ENCODE measurements around the gene KRT12. TPM values are rescaled to one million over a fixed set of nuclear protein-coding genes. Genes with fewer than 3 reads are reported as not detected.

The KRT12 gene
- total RNA-seq = not detected in 2 replicates

GRCh38 chr17:40866838-40867237 lies at the start of gene KRT12:
Gene KRT12, minus strand, starts transcription at chr17:40867223. Its CDS starts 37 bp downstream, at chr17:40867186.

DNA sequence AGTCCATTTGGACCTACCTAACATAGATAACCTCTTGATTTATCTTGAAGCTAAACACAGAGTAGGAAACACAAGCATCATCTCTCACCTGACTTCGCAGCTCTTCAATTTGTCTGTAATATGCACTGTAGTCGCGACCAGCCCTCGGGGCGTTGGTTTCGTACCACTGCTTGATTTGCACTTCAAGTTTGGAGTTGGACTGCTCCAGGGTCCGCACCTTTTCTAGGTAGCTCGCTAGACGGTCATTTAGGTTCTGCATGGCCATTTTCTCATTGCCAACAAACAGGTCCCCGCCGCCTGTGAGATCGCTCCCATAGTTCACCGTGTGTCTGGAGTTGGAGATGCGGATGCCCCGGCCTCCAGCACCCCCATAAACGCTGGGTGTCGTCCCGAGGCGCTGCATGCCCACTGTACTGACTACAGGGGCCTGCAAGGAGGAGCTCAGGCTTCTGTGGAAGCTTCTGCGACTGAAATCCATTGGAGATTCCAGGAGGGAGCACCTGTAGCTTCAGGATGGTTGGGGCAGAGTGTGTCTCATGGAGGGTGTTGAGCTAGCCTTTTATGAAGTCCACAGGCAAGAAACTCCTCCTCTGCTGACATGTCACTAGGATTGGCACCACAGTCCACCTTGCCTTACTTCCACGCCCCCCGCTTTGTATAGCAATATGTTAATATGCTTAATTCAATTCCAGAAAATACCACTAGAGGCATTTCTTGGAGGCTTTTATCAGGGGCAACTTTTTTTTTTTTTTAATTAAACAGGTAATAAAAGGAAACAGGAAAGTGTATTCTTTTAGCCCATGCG lies 17.9 kb upstream of the KRT12 start, which contains the start of gene KRT20:
Gene KRT20, minus strand, starts transcription at position 535 of the 805 bp plus-strand sequence. Its CDS starts 57 bp downstream, at position 478.

GRCh38 chr17:40822132-40822812 lies 44.8 kb downstream of the KRT12 start, which contains the start of gene KRT10:
Gene KRT10, minus strand, starts transcription at chr17:40822614. Its CDS starts 29 bp downstream, at chr17:40822585.

Other genes starting within 250 kb of the KRT12 start
- gene SMARCE1, start 219.4 kb downstream of the KRT12 start, total RNA-seq = 72.3 and 106 TPM in 2 replicates
- gene KRT222, start 202.0 kb downstream of the KRT12 start, total RNA-seq = 0.22 and 0.60 TPM in 2 replicates
- not detected in 2 replicates for gene KRT24, start 163.5 kb downstream of the KRT12 start, total RNA-seq
- not detected in 2 replicates for gene KRT25, start 111.9 kb downstream of the KRT12 start, total RNA-seq
- not detected in 2 replicates for gene KRT26, start 95.0 kb downstream of the KRT12 start, total RNA-seq
- gene KRT27, start 84.7 kb downstream of the KRT12 start, total RNA-seq = not detected in 2 replicates
- not detected in 2 replicates for gene KRT28, start 67.3 kb downstream of the KRT12 start, total RNA-seq
- 2.4 and 2.7 TPM in 2 replicates for gene KRT10, start 44.6 kb downstream of the KRT12 start, total RNA-seq
- gene KRT20, start 18.0 kb upstream of the KRT12 start, total RNA-seq = not detected in 2 replicates
- 0.34 and 1.7 TPM in 2 replicates for gene KRT23, start 70.4 kb upstream of the KRT12 start, total RNA-seq
- gene KRT39, start 99.7 kb upstream of the KRT12 start, total RNA-seq = not detected in 2 replicates
- not detected in 2 replicates for gene KRT40, start 117.1 kb upstream of the KRT12 start, total RNA-seq
- not detected in 2 replicates for gene KRTAP3-3, start 126.9 kb upstream of the KRT12 start, total RNA-seq
- not detected in 2 replicates for gene KRTAP3-2, start 132.7 kb upstream of the KRT12 start, total RNA-seq
- not detected in 2 replicates for gene KRTAP3-1, start 141.9 kb upstream of the KRT12 start, total RNA-seq
- gene KRTAP1-5, start 160.0 kb upstream of the KRT12 start, total RNA-seq = not detected in 2 replicates
- not detected in 2 replicates for gene KRTAP1-4, start 163.0 kb upstream of the KRT12 start, total RNA-seq
- not detected in 2 replicates for gene KRTAP1-3, start 167.7 kb upstream of the KRT12 start, total RNA-seq
- not detected in 2 replicates for gene KRTAP1-1, start 174.2 kb upstream of the KRT12 start, total RNA-seq
- gene KRTAP2-1, start 180.1 kb upstream of the KRT12 start, total RNA-seq = not detected in 2 replicates
- gene KRTAP2-2, start 188.0 kb upstream of the KRT12 start, total RNA-seq = not detected in 2 replicates
- not detected in 2 replicates for gene KRTAP2-3, start 192.9 kb upstream of the KRT12 start, total RNA-seq
- gene KRTAP2-4, start 198.7 kb upstream of the KRT12 start, total RNA-seq = not detected in 2 replicates
- gene KRTAP4-7, start 216.9 kb upstream of the KRT12 start, total RNA-seq = not detected in 2 replicates
- not detected in 2 replicates for gene KRTAP4-8, start 230.9 kb upstream of the KRT12 start, total RNA-seq
- gene KRTAP4-16, start 235.0 kb upstream of the KRT12 start, total RNA-seq = not detected in 2 replicates
- not detected in 2 replicates for gene KRTAP4-9, start 238.2 kb upstream of the KRT12 start, total RNA-seq

Data from dermis lymphatic vessel endothelial cell (primary cell).